Transverse colon (tissue), 4 donors: Measurements from ENCODE around the gene ATOX1. TPM values are rescaled to one million over a fixed set of nuclear protein-coding genes. Genes with fewer than 3 reads are reported as not detected.

Experiments used
- DNase-seq: peaks from one replicate; pipeline ENCODE4 v3.0.0-alpha.2; 2019
- H3K27ac ChIP-seq, 4 donors: fragments of 200-600 bp; sonication (generic); 2 replicates each; pipeline ENCODE4 v1.5.1; 2016 to 2018; ENCODE audit warnings: inconsistent platforms in 4 of 4
- H3K27me3 ChIP-seq: fragments of 200-600 bp; sonication (generic); 2 replicates; pipeline ENCODE4 v1.5.1; 2017; ENCODE audit warnings: inconsistent platforms
- H3K36me3 ChIP-seq, 4 donors: fragments of 200-600 bp; sonication (generic); 2 replicates each; pipeline ENCODE4 v1.5.1; 2017 to 2019; ENCODE audit warnings: inconsistent platforms in 4 of 4
- H3K4me1 ChIP-seq, 4 donors: fragments of 200-600 bp; sonication (generic); 2 replicates each; pipeline ENCODE4 v1.5.1; 2017 to 2020; ENCODE audit warnings: inconsistent platforms in 4 of 4
- H3K4me3 ChIP-seq, 4 donors: fragments of 200-600 bp; sonication (generic); 1 replicate in 1 of 4; 2 replicates in 3 of 4; pipeline versions ENCODE4 v1.5.1 to v1.6.1; 2017 to 2019; ENCODE audit warnings: inconsistent platforms in 4 of 4
- H3K9me3 ChIP-seq, 2 donors: fragments of 200-600 bp; sonication (generic); 2 replicates each; pipeline ENCODE4 v1.5.1; 2017 to 2019; ENCODE audit warnings: inconsistent platforms in 2 of 2
- CTCF ChIP-seq, 5 experiments: fragments of 200-600 bp in 3 of 5; fragments of 450-650 bp in 2 of 5; sonication (generic) in 3 of 5; IDR thresholded peaks; 1 replicate in 2 of 5; 2 replicates in 3 of 5; pipeline ENCODE4 v1.5.1; 2016 to 2017; ENCODE audit warnings: antibody characterized with exemption in 5 of 5, inconsistent platforms in 3 of 5, mild to moderate bottlenecking in 2 of 5, moderate library complexity in 1 of 5
- EP300 ChIP-seq: sonication (generic); formaldehyde crosslinking; IDR thresholded peaks from one replicate; pipeline ENCODE4 v1.6.1; 2017; ENCODE audit warnings: antibody characterized with exemption, low read depth
- POLR2A ChIP-seq: fragments of 450-650 bp; IDR thresholded peaks from one replicate; pipeline ENCODE4 v1.6.1; 2016; ENCODE audit warnings: antibody characterized with exemption, mild to moderate bottlenecking, moderate library complexity
- POLR2AphosphoS5 ChIP-seq, 3 donors: sonication (generic); formaldehyde crosslinking; IDR thresholded peaks; one replicate each; pipeline ENCODE4 v1.6.1; 2016; ENCODE audit warnings: antibody characterized with exemption in 3 of 3
- WGBS, 2 donors: methylation state at CpG; one replicate each; pipeline ENCODE4 v1.1.5; 2018; ENCODE audit warnings: low coverage in 1 of 2; 5-methylcytosine and 5-hydroxymethylcytosine counted together
- in situ Hi-C, 4 donors: fragments of 200-750 bp; cut with MboI; loops; one replicate each; pipeline versions ENCODE4 v1.15.0 to v1.15.1; 2017; ENCODE audit warnings: low sequenced_read_pairs in 3 of 4, low pct_ligation_motif_present in 1 of 4, low pct_unique_long_range_greater_than_20kb in 1 of 4
- intact Hi-C: fragments of 100-400 bp; cut with DNase I; formaldehyde crosslinking; loops from one replicate; pipeline ENCODE4 v1.15.1; 2023; ENCODE audit warnings: low total_unique reads
- total RNA-seq, 4 donors: library from RNA; depleted of rRNA; stranded (reverse); fragments of >200 nt; gene quantifications; one replicate each; pipeline ENCODE4 v1.1.0, GENCODE V29; 2016

Gene ATOX1, protein sequence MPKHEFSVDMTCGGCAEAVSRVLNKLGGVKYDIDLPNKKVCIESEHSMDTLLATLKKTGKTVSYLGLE
- 10 to 100 TPM in 2 of 4 donors, 1 to 10 TPM in 2; 5.0 to 81.1 (median 31.7) TPM for total RNA-seq

GRCh38 chr5:151758430-151759241, at the start of gene ATOX1:
TSS of gene ATOX1 (minus strand) at chr5:151758631. CDS start at chr5:151758551, 80 bp downstream.
- in situ Hi-C loops (loop anchor here in 1 of 4 donors (25.0 kb wide), 1 partner anchor 296 kb away; no protein-coding TSS in a partner anchor), intact Hi-C loops (no loop called here)
- H3K36me3 ChIP-seq = no peaks in the 10 kb centered on the region
- peak within 1 kb of the TSS; percentile 73 to 95 (median 88) for H3K4me3 ChIP-seq
- peaks cover 20 to 35% (median 31%) of the 10 kb centered on the region in 4 donors for H3K4me1 ChIP-seq
- H3K27ac ChIP-seq = peak within 1 kb of the TSS; percentile 84 to 91 (median 88)
- H3K9me3 ChIP-seq = no peaks in the 10 kb centered on the region
- WGBS, 2 donors = 12% methylated on average over 26 of the region's 61 CpGs; no CpG with 5 or more reads in 1 of the 2 donors
- DNase-seq = peak; percentile 94
- peak in 4 of 5 experiments; percentile 22 to 61 (median 33) for TF ChIP-seq CTCF (IDR thresholded peaks at IDR 0.05)
- no peak for TF ChIP-seq EP300
- TF ChIP-seq POLR2AphosphoS5 (IDR thresholded peaks at IDR 0.05) = peak; percentile 93 to 96 (median 95)
- peak; percentile 89 for TF ChIP-seq POLR2A
- no peaks in the 10 kb centered on the region for H3K27me3 ChIP-seq

- Histone ChIP-seq H3K4me3 (no peak overlapping the region), H3K4me1 (peaks cover 0 to 8% (median 2%) of the 10 kb centered on the region in 4 donors), H3K36me3 (peaks cover 0 to 70% (median 20%) of the 10 kb centered on the region in 4 donors), H3K27ac (no peak overlapping the region), H3K9me3 (no peaks in the 10 kb centered on the region), H3K27me3 (no peaks in the 10 kb centered on the region)
- DNase-seq = no peak
- in situ Hi-C loops = no loop called here
- WGBS, 2 donors = 84 to 90% methylated on average over 3 of the region's 3 CpGs
- TF ChIP-seq POLR2AphosphoS5 (IDR thresholded peaks at IDR 0.05) = peak in 2 of 3 donors; percentile 27 to 30
- TF ChIP-seq CTCF (IDR thresholded peaks at IDR 0.05) = no peak
- intact Hi-C loops = no loop called here
Measured at GRCh38 chr5:151805414-151806223, 47.2 kb upstream of the ATOX1 start.

GRCh38 chr5:151800532-151800931, 42.1 kb upstream of the ATOX1 start:
- Histone ChIP-seq H3K27ac (no peak overlapping the region), H3K36me3 (peaks cover 0 to 85% (median 37%) of the 10 kb centered on the region in 4 donors), H3K4me3 (no peak overlapping the region), H3K9me3 (no peaks in the 10 kb centered on the region), H3K4me1 (no peaks in the 10 kb centered on the region), H3K27me3 (no peaks in the 10 kb centered on the region)
- TF ChIP-seq POLR2A (no peak), CTCF (IDR thresholded peaks at IDR 0.05) (no peak), POLR2AphosphoS5 (IDR thresholded peaks at IDR 0.05) (no peak), EP300 (no peak)
- in situ Hi-C loops (no loop called here), intact Hi-C loops (no loop called here)
- WGBS, 2 donors = 78 to 85% methylated on average over 2 of the region's 2 CpGs
- DNase-seq = no peak

- Histone ChIP-seq H3K27me3 (no peaks in the 10 kb centered on the region), H3K4me3 (no peak overlapping the region), H3K9me3 (no peaks in the 10 kb centered on the region), H3K36me3 (peaks cover 0 to 87% (median 41%) of the 10 kb centered on the region in 4 donors), H3K4me1 (no peaks in the 10 kb centered on the region), H3K27ac (no peak overlapping the region)
- DNase-seq = no peak
- no peak for TF ChIP-seq CTCF (IDR thresholded peaks at IDR 0.05)
- intact Hi-C loops (no loop called here), in situ Hi-C loops (no loop called here)
- 80 to 83% methylated on average over 3 of the region's 3 CpGs for WGBS, 2 donors
Measured at GRCh38 chr5:151799407-151799806, 41.0 kb upstream of the ATOX1 start.
